ENCODE measurements around the gene PCDHGA12. TPM values are rescaled to one million over a fixed set of nuclear protein-coding genes. Genes with fewer than 3 reads are reported as not detected.

The PCDHGA12 gene
- total RNA-seq, 1 experiment from 2014 or later, result 0.79 TPM

GRCh38 chr5:141465351-141465750 is 35.0 kb downstream of the PCDHGA12 start:
- ChIA-PET POLR2A (interaction anchor here (0.6 to 4.7 kb wide), 3 partner anchors 11 to 95 kb away, joined by 3 to 17 read pairs (median 3); partner anchors contain the start of gene PCDHGC3), CTCF (interaction anchor here (0.6 to 3.6 kb wide), 8 partner anchors 10 to 153 kb away, joined by 3 to 23 read pairs (median 3); partner anchors contain the start of genes PCDHGB7 and PCDHGC3)
- BruUV-seq (replicated peaks), result no TSS peak
- no peak for TF ChIP-seq CTCF (IDR thresholded peaks at IDR 0.05; ENCODE audit: unreplicated experiment)
- no peak for DNase-seq (ENCODE audit: unreplicated experiment)
- Mint-ChIP-seq H3K27me3 (ENCODE audit: insufficient read depth, unreplicated experiment) (no peaks in the 10 kb centered on the region), H3K27ac (ENCODE audit: low read depth, unreplicated experiment) (no peak overlapping the region), H3K36me3 (ENCODE audit: insufficient read depth, unreplicated experiment) (no peaks in the 10 kb centered on the region), H3K9me3 (ENCODE audit: unreplicated experiment) (no peaks in the 10 kb centered on the region), H3K4me1 (ENCODE audit: insufficient read depth, unreplicated experiment) (no peaks in the 10 kb centered on the region), H3K4me3 (ENCODE audit: unreplicated experiment) (no peak overlapping the region)
- intact Hi-C loops (cut with micrococcal nuclease), result no loop called here

- Mint-ChIP-seq H3K4me3 (ENCODE audit: unreplicated experiment) (peak within 1 kb of the TSS; percentile 94), H3K27ac (ENCODE audit: low read depth, unreplicated experiment) (peak within 1 kb of the TSS; percentile 84), H3K4me1 (ENCODE audit: insufficient read depth, unreplicated experiment) (peaks cover 18% of the 10 kb centered on the region), H3K9me3 (ENCODE audit: unreplicated experiment) (no peaks in the 10 kb centered on the region), H3K36me3 (ENCODE audit: insufficient read depth, unreplicated experiment) (peaks cover 28% of the 10 kb centered on the region), H3K27me3 (ENCODE audit: insufficient read depth, unreplicated experiment) (no peaks in the 10 kb centered on the region)
- intact Hi-C loops (cut with micrococcal nuclease), result loop anchor here (1.0 to 2.0 kb wide), 4 partner anchors 34 to 253 kb away; partner anchors contain the start of gene PCDHB14
- BruUV-seq (replicated peaks), result no TSS peak
- peak; percentile 98 for DNase-seq (ENCODE audit: unreplicated experiment)
- CTCF ChIA-PET, result interaction anchor here (0.6 to 4.8 kb wide), 32 partner anchors 8 to 602 kb away, joined by 3 to 75 read pairs (median 5); partner anchors contain the start of genes DIAPH1, PCDHB10, PCDHB14 and PCDHGA10
- TF ChIP-seq CTCF (IDR thresholded peaks at IDR 0.05; ENCODE audit: unreplicated experiment), result peak; percentile 55
- POLR2A ChIA-PET, result interaction anchor here (0.6 to 4.5 kb wide), 19 partner anchors 11 to 435 kb away, joined by 3 to 82 read pairs (median 6); partner anchors contain the start of genes PCDHGA10, PCDHGC5 and TAF7
Measured at GRCh38 chr5:141475625-141476131, 45.4 kb downstream of the PCDHGA12 start, which contains the start of gene PCDHGC3. Gene PCDHGC3, plus strand, starts transcription at chr5:141475966. Its CDS starts 151 bp downstream, at chr5:141476117.

- H3K36me3 Mint-ChIP-seq (ENCODE audit: insufficient read depth, unreplicated experiment), result peaks cover 31% of the 10 kb centered on the region
- H3K27ac Mint-ChIP-seq (ENCODE audit: low read depth, unreplicated experiment), result peak overlapping the region; percentile 84
- H3K4me3 Mint-ChIP-seq (ENCODE audit: unreplicated experiment), result peak overlapping the region; percentile 94
- POLR2A ChIA-PET, result interaction anchor here (0.6 to 4.5 kb wide), 18 partner anchors 8 to 251 kb away, joined by 3 to 82 read pairs (median 6); partner anchors contain the start of genes PCDHGA12, PCDHGC4 and TAF7
- no peak for TF ChIP-seq CTCF (IDR thresholded peaks at IDR 0.05; ENCODE audit: unreplicated experiment)
- BruUV-seq (replicated peaks), result TSS peak; percentile 53
- H3K9me3 Mint-ChIP-seq (ENCODE audit: unreplicated experiment), result no peaks in the 10 kb centered on the region
- DNase-seq (ENCODE audit: unreplicated experiment), result peak; percentile 58
- H3K27me3 Mint-ChIP-seq (ENCODE audit: insufficient read depth, unreplicated experiment), result no peaks in the 10 kb centered on the region
- intact Hi-C loops (cut with micrococcal nuclease), result loop anchor here (1.0 kb wide), 1 partner anchor 48 kb away; no protein-coding TSS in a partner anchor
- CTCF ChIA-PET, result interaction anchor here (0.6 to 4.8 kb wide), 29 partner anchors 11 to 602 kb away, joined by 3 to 75 read pairs (median 6); partner anchors contain the start of genes DIAPH1, PCDHB10, PCDHB14 and PCDHGA10
- H3K4me1 Mint-ChIP-seq (ENCODE audit: insufficient read depth, unreplicated experiment), result peaks cover 18% of the 10 kb centered on the region
Measured at GRCh38 chr5:141476132-141476911, 46.0 kb downstream of the PCDHGA12 start.

All from MCF 10A (cell line).